Measurements from ENCODE around the gene IVD.

The IVD gene

GRCh38 chr15:40459391-40460015, 53.9 kb downstream of the IVD start:
- DNase-seq (ENCODE audit: low spot score), result no peak

- no peak for DNase-seq (ENCODE audit: low spot score)
Measured at GRCh38 chr15:40460404-40460803, 54.8 kb downstream of the IVD start.

- no peak for DNase-seq (ENCODE audit: low spot score)
Measured at GRCh38 chr15:40461958-40462357, 56.4 kb downstream of the IVD start.

- no peak for DNase-seq (ENCODE audit: low spot score)
Measured at GRCh38 chr15:40463279-40463678, 57.7 kb downstream of the IVD start.

- no peak for DNase-seq (ENCODE audit: low spot score)
Measured at GRCh38 chr15:40463886-40464545, 58.4 kb downstream of the IVD start.

GRCh38 chr15:40464595-40465185, 59.1 kb downstream of the IVD start:
- DNase-seq (ENCODE audit: low spot score), result no peak

GRCh38 chr15:40465939-40466338, 60.3 kb downstream of the IVD start:
- DNase-seq (ENCODE audit: low spot score), result no peak

- DNase-seq (ENCODE audit: low spot score), result no peak
Measured at GRCh38 chr15:40466426-40467260, 61.0 kb downstream of the IVD start.

GRCh38 chr15:40467261-40467615, 61.6 kb downstream of the IVD start:
- DNase-seq (ENCODE audit: low spot score), result no peak

GRCh38 chr15:40468898-40469331, 63.3 kb downstream of the IVD start:
- no peak for DNase-seq (ENCODE audit: low spot score)

- DNase-seq (ENCODE audit: low spot score), result no peak
Measured at GRCh38 chr15:40469776-40470390, 64.3 kb downstream of the IVD start.

GRCh38 chr15:40470423-40471104, 65.0 kb downstream of the IVD start, which contains the start of gene CHST14:
TSS of gene CHST14 (plus strand) at chr15:40470984. CDS start at chr15:40471214, 230 bp downstream.
- peak; percentile 79 for DNase-seq (ENCODE audit: low spot score)
